Body of pancreas (tissue), 4 donors: ENCODE results near the gene RGS5.

Source experiments
- CTCF ChIP-seq, 7 experiments: fragments of 450-650 bp in 4 of 7; fragments of 200-600 bp in 3 of 7; sonication (generic) in 3 of 7; IDR thresholded peaks; one replicate each; pipeline ENCODE4 v1.5.1; 2016 to 2019; ENCODE audit warnings: antibody characterized with exemption in 7 of 7
- POLR2A ChIP-seq, 3 donors: fragments of 450-650 bp; IDR thresholded peaks; one replicate each; pipeline ENCODE4 v1.6.1; 2016; ENCODE audit warnings: antibody characterized with exemption in 3 of 3, mild to moderate bottlenecking in 2 of 3

- TF ChIP-seq CTCF (IDR thresholded peaks at IDR 0.05) (no peak), POLR2A (IDR thresholded peaks at IDR 0.05) (no peak)
These were observed 95.1 kb downstream of the RGS5 start for GRCh38 chr1:163107655-163108054.
